ENCODE measurements around the gene RBMX2.

- TF ChIP-seq CTCF (IDR thresholded peaks at IDR 0.05) (no peak), POLR2A (IDR thresholded peaks at IDR 0.05) (no peak)
Measured at GRCh38 chrX:130426531-130426930, 24.7 kb downstream of the RBMX2 start.

Data from testis (tissue), 2 donors.